CD4-positive, alpha-beta T cell (primary cell): ENCODE data around the gene SPIN1. TPM values are rescaled to one million over a fixed set of nuclear protein-coding genes. Genes with fewer than 3 reads are reported as not detected.

Experiments
- ATAC-seq: fragments of 200-7000 bp; cut with Tn5 transposase; one replicate; pipeline ENCODE4 v1.10.0; 2022; ENCODE audit warnings: mild to moderate bottlenecking; ENCODE audit not compliant: poor library complexity
- CTCF ChIA-PET: fragments of 350-600 bp; sonication (Branson Sonifier 250); formaldehyde crosslinking; loops from one replicate; lab custom pipeline; 2021; ENCODE audit warnings: antibody characterized with exemption, inconsistent platforms; lab: Charles Lee
- POLR2A ChIA-PET: fragments of 350-600 bp; sonication (Branson Sonifier 250); formaldehyde crosslinking; loops from one replicate; lab custom pipeline; 2021; ENCODE audit warnings: antibody characterized with exemption, inconsistent platforms; lab: Charles Lee
- DNase-seq, 14 experiments: peaks; one replicate each; pipeline ENCODE4 v3.0.0-alpha.2; 2013 to 2020; ENCODE audit warnings: mixed read lengths in 2 of 14
- H3K27ac ChIP-seq, 2 donors: one replicate each; pipeline versions ENCODE4 v1.5.1 to v1.7.0; 2013; ENCODE audit warnings: low read length in 2 of 2, low read depth in 1 of 2, mild to moderate bottlenecking in 1 of 2
- H3K27me3 ChIP-seq, 2 experiments: 1 replicate in 1 of 2; 2 replicates in 1 of 2; pipeline versions ENCODE4 v1.6.1 to v1.7.0; 2013; ENCODE audit warnings: low read length in 2 of 2, control low read depth in 1 of 2, mild to moderate bottlenecking in 1 of 2, moderate library complexity in 1 of 2; ENCODE audit not compliant: insufficient read depth in 2 of 2, control insufficient read depth in 1 of 2
- H3K36me3 ChIP-seq: one replicate; pipeline ENCODE4 v1.6.1; 2013; ENCODE audit warnings: low read length, control low read depth; ENCODE audit not compliant: insufficient read depth
- H3K4me1 ChIP-seq: one replicate; pipeline ENCODE4 v1.6.1; 2013; ENCODE audit warnings: low read length, control low read depth; ENCODE audit not compliant: insufficient read depth
- H3K4me3 ChIP-seq: one replicate; pipeline ENCODE4 v1.5.1; 2013; ENCODE audit warnings: mild to moderate bottlenecking, low read length, moderate library complexity
- H3K9me3 ChIP-seq, 2 experiments: 1 replicate in 1 of 2; 2 replicates in 1 of 2; pipeline versions ENCODE4 v1.6.1 to v1.7.0; 2013; ENCODE audit warnings: low read length in 2 of 2, mild to moderate bottlenecking in 2 of 2, control low read depth in 1 of 2, moderate library complexity in 1 of 2; ENCODE audit not compliant: control insufficient read depth in 1 of 2, insufficient read depth in 1 of 2
- H3K27ac Mint-ChIP-seq: one replicate; pipeline ENCODE4 v1.8.0; 2020; ENCODE audit warnings: mixed read lengths
- H3K27me3 Mint-ChIP-seq: one replicate; pipeline ENCODE4 v1.8.0; 2021; ENCODE audit warnings: mixed read lengths
- H3K36me3 Mint-ChIP-seq: one replicate; pipeline ENCODE4 v1.8.0; 2021; ENCODE audit warnings: low read depth, mixed read lengths
- H3K4me1 Mint-ChIP-seq: one replicate; pipeline ENCODE4 v1.8.0; 2021; ENCODE audit warnings: low read depth, mixed read lengths
- H3K4me3 Mint-ChIP-seq: one replicate; pipeline ENCODE4 v1.8.0; 2020; ENCODE audit warnings: mild to moderate bottlenecking, mixed read lengths
- H3K9me3 Mint-ChIP-seq: one replicate; pipeline ENCODE4 v1.8.0; 2020; ENCODE audit warnings: mixed read lengths
- CTCF ChIP-seq: fragments of 200-600 bp; IDR thresholded peaks from one replicate; pipeline ENCODE4 v1.8.0; 2022; ENCODE audit warnings: antibody characterized with exemption, mild to moderate bottlenecking
- intact Hi-C, 2 experiments: fragments of 100-400 bp; cut with DNase I in 1 of 2; cut with micrococcal nuclease in 1 of 2; formaldehyde crosslinking; loops; one replicate each; pipeline versions ENCODE4 v1.15.1 to v1.9.0; 2023 to 2025; cut with DNase I, micrococcal nuclease
- total RNA-seq, 174 experiments: library from RNA in 2 of 174; stranded (reverse) in 2 of 174; gene quantifications; one replicate each; pipeline ENCODE4 v1.2.3 and lab custom pipeline; 2021 to 2026

The SPIN1 gene
- total RNA-seq, 2 experiments from 2014 or later, result 27.7 to 30.3 TPM

DNA sequence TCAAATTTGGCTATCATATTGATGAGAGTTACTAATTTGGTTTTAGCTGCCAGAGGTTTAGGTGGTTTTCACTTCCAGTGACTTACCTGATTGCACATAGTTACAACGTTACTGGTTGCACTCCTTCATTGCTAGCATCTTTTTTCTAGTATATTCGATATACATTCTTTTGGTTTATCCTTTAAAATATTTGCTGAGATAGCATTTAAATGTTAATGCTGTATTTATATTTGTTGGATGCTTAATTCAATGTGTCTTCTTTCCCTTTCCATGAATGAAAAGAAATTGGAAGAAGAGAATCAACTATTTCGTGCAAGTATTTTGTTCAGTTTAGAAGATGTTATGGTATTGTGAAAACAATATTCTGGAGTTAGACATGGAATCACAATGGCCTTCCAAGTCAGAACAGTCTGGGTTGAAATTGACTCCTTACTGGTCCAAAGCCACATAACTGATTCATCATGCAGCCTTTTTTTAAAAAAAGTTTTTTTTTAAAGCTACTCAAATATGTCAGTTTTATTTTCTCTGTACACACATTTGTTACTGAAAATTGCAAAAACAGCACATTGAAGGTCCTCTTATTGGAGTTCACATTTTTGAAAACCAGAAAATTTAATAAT, 2.2 kb downstream of the SPIN1 start:
- POLR2A ChIA-PET, result no interaction called here
- intact Hi-C loops, result loop anchor here in 1 of 2 experiments (5.0 kb wide), 1 partner anchor 147 kb away; the partner anchor contains the start of gene NXNL2
- Mint-ChIP-seq H3K4me3 (peak overlapping the region; percentile 96), H3K4me1 (peaks cover 56% of the 10 kb centered on the region), H3K27me3 (no peaks in the 10 kb centered on the region), H3K9me3 (no peaks in the 10 kb centered on the region), H3K36me3 (peaks cover 24% of the 10 kb centered on the region), H3K27ac (peak overlapping the region; percentile 97)
- CTCF ChIA-PET, result no interaction called here
- ATAC-seq, result no peak
- H3K27me3 ChIP-seq, result no peaks in the 10 kb centered on the region
- no peak for DNase-seq
- no peaks in the 10 kb centered on the region for H3K36me3 ChIP-seq
- no peak overlapping the region for H3K4me3 ChIP-seq
- H3K4me1 ChIP-seq, result peaks cover 15% of the 10 kb centered on the region
- no peak overlapping the region for H3K27ac ChIP-seq
- no peaks in the 10 kb centered on the region for H3K9me3 ChIP-seq
- TF ChIP-seq CTCF, result no peak

GRCh38 chr9:88391236-88391635, 3.0 kb downstream of the SPIN1 start:
- peak overlapping the region; percentile 80 for H3K4me3 Mint-ChIP-seq

DNA sequence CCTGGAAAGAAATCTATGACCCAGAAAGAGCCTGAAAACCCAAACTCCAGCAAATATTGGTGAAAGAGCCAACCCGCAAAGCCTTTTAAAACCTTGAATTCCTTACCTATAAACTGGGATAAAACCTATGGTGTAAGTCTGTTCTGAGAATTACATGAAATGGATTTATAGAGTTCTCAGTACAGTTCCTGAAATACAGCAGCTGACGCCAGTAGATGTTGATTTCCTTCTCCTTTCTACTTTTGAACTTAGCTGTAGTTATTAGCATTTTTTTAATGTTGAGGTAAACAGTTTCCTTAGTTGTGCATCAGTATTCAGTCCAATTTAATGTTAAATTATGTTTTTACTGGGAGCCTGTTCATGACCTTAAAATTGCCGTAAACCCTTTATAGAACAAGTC, 3.7 kb downstream of the SPIN1 start:
- no peak overlapping the region for H3K27ac ChIP-seq
- peaks cover 62% of the 10 kb centered on the region for H3K4me1 Mint-ChIP-seq
- ChIA-PET POLR2A (interaction anchor here (0.6 kb wide), 1 partner anchor 55 kb away, joined by 4 read pairs; no protein-coding TSS in a partner anchor), CTCF (no interaction called here)
- peak overlapping the region; percentile 75 for H3K4me3 Mint-ChIP-seq
- H3K9me3 ChIP-seq, result no peaks in the 10 kb centered on the region
- no peaks in the 10 kb centered on the region for H3K36me3 ChIP-seq
- no peak for DNase-seq
- no peak for ATAC-seq
- H3K4me1 ChIP-seq, result peaks cover 15% of the 10 kb centered on the region
- H3K9me3 Mint-ChIP-seq, result no peaks in the 10 kb centered on the region
- no peaks in the 10 kb centered on the region for H3K27me3 Mint-ChIP-seq
- peaks cover 24% of the 10 kb centered on the region for H3K36me3 Mint-ChIP-seq
- no peak overlapping the region for H3K4me3 ChIP-seq
- TF ChIP-seq CTCF, result no peak
- intact Hi-C loops, result loop anchor here in 1 of 2 experiments (5.0 kb wide), 1 partner anchor 145 kb away; the partner anchor contains the start of gene NXNL2
- H3K27ac Mint-ChIP-seq, result no peak overlapping the region
- no peaks in the 10 kb centered on the region for H3K27me3 ChIP-seq

More at GRCh38 chr9:88391236-88391635, 3.0 kb downstream of the SPIN1 start:
- Mint-ChIP-seq H3K27ac (peak overlapping the region; percentile 18), H3K27me3 (no peaks in the 10 kb centered on the region), H3K36me3 (peaks cover 24% of the 10 kb centered on the region), H3K4me1 (peaks cover 56% of the 10 kb centered on the region), H3K9me3 (no peaks in the 10 kb centered on the region)
- TF ChIP-seq CTCF, result no peak
- Histone ChIP-seq H3K36me3 (no peaks in the 10 kb centered on the region), H3K9me3 (no peaks in the 10 kb centered on the region), H3K4me3 (no peak overlapping the region), H3K4me1 (peaks cover 15% of the 10 kb centered on the region), H3K27me3 (no peaks in the 10 kb centered on the region), H3K27ac (no peak overlapping the region)
- ATAC-seq, result no peak
- intact Hi-C loops, result loop anchor here in 1 of 2 experiments (5.0 kb wide), 1 partner anchor 146 kb away; the partner anchor contains the start of gene NXNL2
- POLR2A ChIA-PET, result no interaction called here
- CTCF ChIA-PET, result no interaction called here
- DNase-seq, result no peak
